ENCODE data around the gene ATP6V0B. TPM values are rescaled to one million over a fixed set of nuclear protein-coding genes. Genes with fewer than 3 reads are reported as not detected.

Gene ATP6V0B
- total RNA-seq, 2 experiments from 2014 or later: 42.9 to 47.0 TPM

DNA sequence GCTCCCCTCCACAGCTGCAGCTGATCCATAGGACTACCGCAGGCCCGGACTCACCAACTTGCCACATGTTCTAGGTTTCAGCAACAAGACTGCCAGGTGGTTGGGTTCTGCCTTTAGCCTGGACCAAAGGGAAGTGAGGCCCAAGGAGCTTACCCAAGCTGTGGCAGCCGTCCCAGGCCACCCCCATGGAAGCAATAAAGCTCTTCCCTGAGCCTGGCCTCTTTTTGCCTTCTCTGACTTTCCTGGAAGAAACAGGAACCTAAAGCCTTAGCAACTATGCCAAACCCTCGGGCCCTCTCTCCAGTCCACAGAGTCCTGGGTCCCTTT, 43.8 kb upstream of the ATP6V0B start:
- Mint-ChIP-seq H3K27ac (no peak overlapping the region), H3K27me3 (peaks cover 36% of the 10 kb centered on the region), H3K4me1 (ENCODE audit: low read depth) (peaks cover 15% of the 10 kb centered on the region), H3K9me3 (no peaks in the 10 kb centered on the region), H3K36me3 (ENCODE audit: low read depth) (peaks cover 2% of the 10 kb centered on the region), H3K4me3 (no peak overlapping the region)
- ATAC-seq (ENCODE audit: poor library complexity) (no peak), DNase-seq (no peak)
- H3K4me1 ChIP-seq (ENCODE audit: insufficient read depth, low read length): peaks cover 27% of the 10 kb centered on the region
- ChIA-PET POLR2A (no interaction called here), CTCF (no interaction called here)
- peaks cover 31 to 39% of the 10 kb centered on the region in 2 experiments for H3K27me3 ChIP-seq (ENCODE audit: control insufficient read depth in 1 of 2, insufficient read depth in 2 of 2, low read length in 2 of 2)
- intact Hi-C loops (cut with DNase I, micrococcal nuclease): loop anchor here in 1 of 2 experiments (5.0 to 10.0 kb wide), 2 partner anchors 116 to 706 kb away; no protein-coding TSS in a partner anchor
- no peak overlapping the region for H3K27ac ChIP-seq (ENCODE audit: low read depth in 1 of 2, low read length in 2 of 2)
- peaks cover 0 to 9% of the 10 kb centered on the region in 2 experiments for H3K9me3 ChIP-seq (ENCODE audit: control insufficient read depth in 1 of 2, insufficient read depth in 1 of 2, low read length in 2 of 2)
- TF ChIP-seq, protein P1, sequence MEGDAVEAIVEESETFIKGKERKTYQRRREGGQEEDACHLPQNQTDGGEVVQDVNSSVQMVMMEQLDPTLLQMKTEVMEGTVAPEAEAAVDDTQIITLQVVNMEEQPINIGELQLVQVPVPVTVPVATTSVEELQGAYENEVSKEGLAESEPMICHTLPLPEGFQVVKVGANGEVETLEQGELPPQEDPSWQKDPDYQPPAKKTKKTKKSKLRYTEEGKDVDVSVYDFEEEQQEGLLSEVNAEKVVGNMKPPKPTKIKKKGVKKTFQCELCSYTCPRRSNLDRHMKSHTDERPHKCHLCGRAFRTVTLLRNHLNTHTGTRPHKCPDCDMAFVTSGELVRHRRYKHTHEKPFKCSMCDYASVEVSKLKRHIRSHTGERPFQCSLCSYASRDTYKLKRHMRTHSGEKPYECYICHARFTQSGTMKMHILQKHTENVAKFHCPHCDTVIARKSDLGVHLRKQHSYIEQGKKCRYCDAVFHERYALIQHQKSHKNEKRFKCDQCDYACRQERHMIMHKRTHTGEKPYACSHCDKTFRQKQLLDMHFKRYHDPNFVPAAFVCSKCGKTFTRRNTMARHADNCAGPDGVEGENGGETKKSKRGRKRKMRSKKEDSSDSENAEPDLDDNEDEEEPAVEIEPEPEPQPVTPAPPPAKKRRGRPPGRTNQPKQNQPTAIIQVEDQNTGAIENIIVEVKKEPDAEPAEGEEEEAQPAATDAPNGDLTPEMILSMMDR (IDR thresholded peaks at IDR 0.05): no peak
- H3K36me3 ChIP-seq (ENCODE audit: insufficient read depth, low read length): no peaks in the 10 kb centered on the region
- H3K4me3 ChIP-seq (ENCODE audit: low read length): no peak overlapping the region

DNA sequence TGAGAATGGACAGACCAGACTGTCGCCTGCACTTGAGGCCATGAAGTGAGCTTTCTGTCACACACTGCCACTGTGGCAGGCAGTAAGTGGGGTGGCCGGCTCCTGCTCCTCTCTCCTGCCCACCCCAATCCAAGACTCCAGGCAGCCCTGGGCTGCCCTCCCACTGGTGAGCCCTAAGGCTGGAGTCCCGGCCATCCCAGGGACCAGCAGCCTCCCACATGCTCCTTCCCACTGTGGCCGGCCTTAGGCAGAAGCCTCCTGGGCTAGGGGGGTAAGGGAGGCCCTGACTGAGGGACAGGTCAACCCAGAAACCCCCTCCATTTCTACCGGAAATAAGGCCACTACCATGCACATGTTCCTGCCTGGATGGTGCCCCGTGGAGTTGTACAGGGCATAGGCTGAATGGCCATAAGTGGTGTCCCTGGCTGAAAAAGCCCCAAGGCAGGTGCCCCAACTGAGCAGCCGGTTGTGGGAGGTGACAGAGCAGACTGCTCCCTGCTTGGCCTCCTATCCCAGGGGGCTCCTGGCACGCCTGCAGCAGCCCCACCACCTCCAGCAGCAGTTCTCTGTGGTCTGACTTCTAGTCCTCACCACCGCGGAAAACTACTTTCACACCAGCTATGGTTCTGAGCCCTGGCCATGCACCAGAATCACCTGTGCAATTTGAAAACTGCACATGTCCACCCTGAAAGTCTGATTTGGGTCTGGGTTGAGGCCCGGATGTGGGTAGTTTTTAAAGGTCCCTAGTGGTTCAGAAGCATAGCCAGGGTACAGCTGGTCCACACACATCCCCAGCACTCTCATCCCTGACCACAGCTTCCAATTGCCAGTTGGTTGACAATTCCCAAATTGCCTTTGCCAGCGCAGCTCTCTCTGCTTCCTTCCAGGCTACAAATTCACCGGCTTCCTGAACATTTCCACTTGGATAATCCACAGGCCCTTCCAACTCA, 42.8 kb upstream of the ATP6V0B start:
- Histone ChIP-seq H3K4me1 (ENCODE audit: insufficient read depth, low read length) (peaks cover 33% of the 10 kb centered on the region), H3K4me3 (ENCODE audit: low read length) (no peak overlapping the region), H3K27ac (ENCODE audit: low read depth in 1 of 2, low read length in 2 of 2) (no peak overlapping the region), H3K36me3 (ENCODE audit: insufficient read depth, low read length) (no peaks in the 10 kb centered on the region), H3K9me3 (ENCODE audit: control insufficient read depth in 1 of 2, insufficient read depth in 1 of 2, low read length in 2 of 2) (peaks cover 0 to 12% of the 10 kb centered on the region in 2 experiments), H3K27me3 (ENCODE audit: control insufficient read depth in 1 of 2, insufficient read depth in 2 of 2, low read length in 2 of 2) (peaks cover 35 to 41% of the 10 kb centered on the region in 2 experiments)
- no peak overlapping the region for H3K27ac Mint-ChIP-seq
- intact Hi-C loops (cut with DNase I, micrococcal nuclease): loop anchor here in 1 of 2 experiments (5.0 to 10.0 kb wide), 2 partner anchors 115 to 707 kb away; no protein-coding TSS in a partner anchor
- CTCF ChIA-PET: no interaction called here
- no peak overlapping the region for H3K4me3 Mint-ChIP-seq
- peaks cover 15% of the 10 kb centered on the region for H3K4me1 Mint-ChIP-seq (ENCODE audit: low read depth)
- ATAC-seq (ENCODE audit: poor library complexity): no peak
- no peak for DNase-seq
- no peaks in the 10 kb centered on the region for H3K9me3 Mint-ChIP-seq
- H3K27me3 Mint-ChIP-seq: peaks cover 36% of the 10 kb centered on the region
- TF ChIP-seq, protein P1 (IDR thresholded peaks at IDR 0.05): no peak
- no peaks in the 10 kb centered on the region for H3K36me3 Mint-ChIP-seq (ENCODE audit: low read depth)
- POLR2A ChIA-PET: no interaction called here

DNA sequence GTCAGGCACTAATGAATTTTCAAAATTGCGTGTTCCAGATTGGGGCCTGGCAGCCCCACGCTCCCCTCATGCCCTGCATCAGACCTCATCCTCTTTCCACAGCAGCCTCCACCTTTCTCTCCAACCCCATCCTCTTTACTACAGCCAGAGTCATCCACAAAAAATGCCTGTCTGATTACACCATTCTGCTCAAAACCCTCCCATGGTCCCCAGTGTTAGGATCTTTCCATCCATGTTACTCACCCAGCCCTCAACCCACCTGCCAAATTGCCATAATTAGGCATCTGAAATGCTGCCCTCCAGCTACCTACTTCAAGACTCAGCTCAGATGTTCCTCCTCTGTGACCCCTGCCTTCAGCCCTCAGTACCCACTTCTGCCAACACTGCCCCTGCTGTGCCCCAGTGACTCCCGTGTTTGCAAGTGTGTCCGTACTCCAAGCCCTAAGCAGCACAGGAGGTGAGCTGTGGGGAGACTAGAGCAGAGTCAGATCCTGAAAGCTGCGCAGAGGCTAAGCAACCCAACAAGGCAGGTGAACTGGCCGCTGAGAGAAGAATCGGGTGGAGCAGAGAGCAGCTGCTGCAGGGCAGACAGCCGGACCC, 41.9 kb upstream of the ATP6V0B start:
- ChIA-PET POLR2A (no interaction called here), CTCF (interaction anchor here (3.3 kb wide), 1 partner anchor 169 kb away, joined by 20 read pairs; no protein-coding TSS in a partner anchor)
- no peak overlapping the region for H3K4me3 ChIP-seq (ENCODE audit: low read length)
- intact Hi-C loops (cut with DNase I, micrococcal nuclease): loop anchor here in 1 of 2 experiments (5.0 to 10.0 kb wide), 2 partner anchors 114 to 708 kb away; no protein-coding TSS in a partner anchor
- TF ChIP-seq, protein P1 (IDR thresholded peaks at IDR 0.05): no peak
- H3K36me3 ChIP-seq (ENCODE audit: insufficient read depth, low read length): peaks cover 4% of the 10 kb centered on the region
- H3K27ac ChIP-seq (ENCODE audit: low read depth in 1 of 2, low read length in 2 of 2): no peak overlapping the region
- H3K4me1 ChIP-seq (ENCODE audit: insufficient read depth, low read length): peaks cover 33% of the 10 kb centered on the region
- H3K4me3 Mint-ChIP-seq: no peak overlapping the region
- DNase-seq (no peak), ATAC-seq (ENCODE audit: poor library complexity) (no peak)
- H3K27ac Mint-ChIP-seq: no peak overlapping the region
- peaks cover 36% of the 10 kb centered on the region for H3K27me3 Mint-ChIP-seq
- H3K9me3 Mint-ChIP-seq: no peaks in the 10 kb centered on the region
- no peaks in the 10 kb centered on the region for H3K36me3 Mint-ChIP-seq (ENCODE audit: low read depth)
- H3K27me3 ChIP-seq (ENCODE audit: control insufficient read depth in 1 of 2, insufficient read depth in 2 of 2, low read length in 2 of 2): peaks cover 35 to 41% of the 10 kb centered on the region in 2 experiments
- peaks cover 0 to 12% of the 10 kb centered on the region in 2 experiments for H3K9me3 ChIP-seq (ENCODE audit: control insufficient read depth in 1 of 2, insufficient read depth in 1 of 2, low read length in 2 of 2)
- H3K4me1 Mint-ChIP-seq (ENCODE audit: low read depth): peaks cover 15% of the 10 kb centered on the region
